Measurements from ENCODE around the gene HECTD1. TPM values are rescaled to one million over a fixed set of nuclear protein-coding genes. Genes with fewer than 3 reads are reported as not detected.
"Not testable (repeated sequence)": the region's sequence is repeated elsewhere in the genome, so short reads cannot be mapped to it uniquely, and the experiment has no call there.

The HECTD1 gene
- total and polyA plus RNA-seq, 4 donors = 118 to 309 (median 156) TPM

GRCh38 chr14:31188744-31189143 is 18.8 kb downstream of the HECTD1 start:
- Histone ChIP-seq H3K36me3 (ENCODE audit: control insufficient read depth, insufficient read depth, low read length) (peaks cover 22% of the 10 kb centered on the region), H3K27ac (ENCODE audit: low read depth, low read length) (no peak overlapping the region), H3K9me3 (ENCODE audit: control insufficient read depth, insufficient read depth, low read length) (no peaks in the 10 kb centered on the region), H3K4me3 (ENCODE audit: low read depth, low read length) (no peak overlapping the region), H3K4me1 (ENCODE audit: control insufficient read depth, insufficient read depth, low read length) (no peaks in the 10 kb centered on the region), H3K27me3 (ENCODE audit: control insufficient read depth, insufficient read depth, low read length) (no peaks in the 10 kb centered on the region)
- WGBS (ENCODE audit: insufficient coverage) = 100% methylated on average over 1 of the region's 1 CpG
- DNase-seq (ENCODE audit: low read depth in 4 of 6, low spot score in 6 of 6) = no peak

- 100% methylated on average over 1 of the region's 6 CpGs for WGBS (ENCODE audit: insufficient coverage)
- H3K36me3 ChIP-seq (ENCODE audit: control insufficient read depth, insufficient read depth, low read length); H3K27ac ChIP-seq (ENCODE audit: low read depth, low read length); H3K4me1 ChIP-seq (ENCODE audit: control insufficient read depth, insufficient read depth, low read length); H3K4me3 ChIP-seq (ENCODE audit: low read depth, low read length); H3K9me3 ChIP-seq (ENCODE audit: control insufficient read depth, insufficient read depth, low read length); H3K27me3 ChIP-seq (ENCODE audit: control insufficient read depth, insufficient read depth, low read length); DNase-seq (ENCODE audit: low read depth in 4 of 6, low spot score in 6 of 6): not testable (repeated sequence)
Measured at GRCh38 chr14:31182016-31182415, 25.6 kb downstream of the HECTD1 start.

DNA sequence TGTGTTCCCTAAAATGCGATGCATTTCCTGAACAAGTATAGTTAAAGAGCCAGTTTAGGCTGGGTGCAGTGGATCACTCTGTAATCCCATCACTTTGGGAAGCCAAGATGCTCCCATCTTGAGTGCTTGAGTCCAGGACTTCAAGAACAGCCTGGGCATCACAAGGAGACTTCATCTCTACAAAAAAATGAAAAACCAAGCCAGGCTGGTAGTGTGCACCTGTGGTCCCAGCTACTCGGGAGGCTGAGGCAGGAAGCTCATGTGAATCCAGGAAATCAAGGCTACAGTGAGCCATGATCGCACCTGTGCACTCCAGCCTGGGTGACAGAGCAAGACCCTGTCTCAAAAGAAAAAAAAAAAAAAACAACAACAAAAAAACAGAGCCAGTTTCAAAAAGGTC is 26.3 kb downstream of the HECTD1 start:
- Histone ChIP-seq H3K27me3 (ENCODE audit: control insufficient read depth, insufficient read depth, low read length) (no peaks in the 10 kb centered on the region), H3K4me1 (ENCODE audit: control insufficient read depth, insufficient read depth, low read length) (no peaks in the 10 kb centered on the region), H3K27ac (ENCODE audit: low read depth, low read length) (no peak overlapping the region), H3K4me3 (ENCODE audit: low read depth, low read length) (no peak overlapping the region), H3K9me3 (ENCODE audit: control insufficient read depth, insufficient read depth, low read length) (no peaks in the 10 kb centered on the region), H3K36me3 (ENCODE audit: control insufficient read depth, insufficient read depth, low read length) (peaks cover 13% of the 10 kb centered on the region)
- DNase-seq (ENCODE audit: low read depth in 4 of 6, low spot score in 6 of 6) = no peak
- 83% methylated on average over 1 of the region's 3 CpGs for WGBS (ENCODE audit: insufficient coverage)

- H3K27me3 ChIP-seq (ENCODE audit: control insufficient read depth, insufficient read depth, low read length) = no peaks in the 10 kb centered on the region
- DNase-seq (ENCODE audit: low read depth in 4 of 6, low spot score in 6 of 6) = no peak
- no peak overlapping the region for H3K4me3 ChIP-seq (ENCODE audit: low read depth, low read length)
- WGBS (ENCODE audit: insufficient coverage) = 100% methylated on average over 1 of the region's 3 CpGs
- no peaks in the 10 kb centered on the region for H3K9me3 ChIP-seq (ENCODE audit: control insufficient read depth, insufficient read depth, low read length)
- H3K4me1 ChIP-seq (ENCODE audit: control insufficient read depth, insufficient read depth, low read length) = no peaks in the 10 kb centered on the region
- H3K27ac ChIP-seq (ENCODE audit: low read depth, low read length) = no peak overlapping the region
- H3K36me3 ChIP-seq (ENCODE audit: control insufficient read depth, insufficient read depth, low read length) = peaks cover 14% of the 10 kb centered on the region
Measured at GRCh38 chr14:31180299-31181051, 27.1 kb downstream of the HECTD1 start.

- Histone ChIP-seq H3K4me3 (ENCODE audit: low read depth, low read length) (no peak overlapping the region), H3K27ac (ENCODE audit: low read depth, low read length) (no peak overlapping the region), H3K27me3 (ENCODE audit: control insufficient read depth, insufficient read depth, low read length) (no peaks in the 10 kb centered on the region), H3K36me3 (ENCODE audit: control insufficient read depth, insufficient read depth, low read length) (peaks cover 26% of the 10 kb centered on the region), H3K9me3 (ENCODE audit: control insufficient read depth, insufficient read depth, low read length) (no peaks in the 10 kb centered on the region), H3K4me1 (ENCODE audit: control insufficient read depth, insufficient read depth, low read length) (no peaks in the 10 kb centered on the region)
- DNase-seq (ENCODE audit: low read depth in 4 of 6, low spot score in 6 of 6) = peak in 1 of 6 donors; percentile 42
- no CpG with 5 or more reads among the region's 4 CpGs for WGBS (ENCODE audit: insufficient coverage)
Measured at GRCh38 chr14:31174433-31174832, 33.2 kb downstream of the HECTD1 start.

GRCh38 chr14:31173120-31173837 is 34.3 kb downstream of the HECTD1 start:
- no peaks in the 10 kb centered on the region for H3K27me3 ChIP-seq (ENCODE audit: control insufficient read depth, insufficient read depth, low read length)
- H3K27ac ChIP-seq (ENCODE audit: low read depth, low read length) = no peak overlapping the region
- peaks cover 30% of the 10 kb centered on the region for H3K36me3 ChIP-seq (ENCODE audit: control insufficient read depth, insufficient read depth, low read length)
- no peak overlapping the region for H3K4me3 ChIP-seq (ENCODE audit: low read depth, low read length)
- H3K9me3 ChIP-seq (ENCODE audit: control insufficient read depth, insufficient read depth, low read length) = no peaks in the 10 kb centered on the region
- peak in 1 of 6 donors; percentile 12 for DNase-seq (ENCODE audit: low read depth in 4 of 6, low spot score in 6 of 6)
- H3K4me1 ChIP-seq (ENCODE audit: control insufficient read depth, insufficient read depth, low read length) = no peaks in the 10 kb centered on the region
- 89% methylated on average over 11 of the region's 15 CpGs for WGBS (ENCODE audit: insufficient coverage)

DNA sequence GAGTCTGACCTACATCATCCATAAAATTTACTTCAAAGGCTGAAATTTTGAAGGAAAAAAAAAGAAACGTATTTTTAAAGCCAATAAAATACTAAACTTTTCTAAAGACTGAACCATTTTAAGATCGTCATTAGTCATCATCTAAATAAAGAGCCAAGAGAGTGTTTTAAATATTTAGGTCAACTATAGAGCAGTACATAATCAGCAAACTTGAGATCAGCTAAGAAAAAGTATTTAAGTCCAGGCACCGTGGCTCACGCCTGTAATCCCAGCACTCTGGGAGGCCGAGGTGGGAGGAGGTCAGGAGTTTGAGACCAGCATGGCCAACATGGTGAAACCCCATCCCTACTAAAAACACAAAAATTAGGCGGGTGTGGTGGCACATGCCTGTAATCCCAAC is 35.5 kb downstream of the HECTD1 start:
- Histone ChIP-seq H3K36me3 (ENCODE audit: control insufficient read depth, insufficient read depth, low read length) (peaks cover 30% of the 10 kb centered on the region), H3K9me3 (ENCODE audit: control insufficient read depth, insufficient read depth, low read length) (no peaks in the 10 kb centered on the region), H3K27me3 (ENCODE audit: control insufficient read depth, insufficient read depth, low read length) (no peaks in the 10 kb centered on the region), H3K27ac (ENCODE audit: low read depth, low read length) (no peak overlapping the region), H3K4me3 (ENCODE audit: low read depth, low read length) (no peak overlapping the region), H3K4me1 (ENCODE audit: control insufficient read depth, insufficient read depth, low read length) (no peaks in the 10 kb centered on the region)
- no peak for DNase-seq (ENCODE audit: low read depth in 4 of 6, low spot score in 6 of 6)
- 100% methylated on average over 1 of the region's 6 CpGs for WGBS (ENCODE audit: insufficient coverage)

DNA sequence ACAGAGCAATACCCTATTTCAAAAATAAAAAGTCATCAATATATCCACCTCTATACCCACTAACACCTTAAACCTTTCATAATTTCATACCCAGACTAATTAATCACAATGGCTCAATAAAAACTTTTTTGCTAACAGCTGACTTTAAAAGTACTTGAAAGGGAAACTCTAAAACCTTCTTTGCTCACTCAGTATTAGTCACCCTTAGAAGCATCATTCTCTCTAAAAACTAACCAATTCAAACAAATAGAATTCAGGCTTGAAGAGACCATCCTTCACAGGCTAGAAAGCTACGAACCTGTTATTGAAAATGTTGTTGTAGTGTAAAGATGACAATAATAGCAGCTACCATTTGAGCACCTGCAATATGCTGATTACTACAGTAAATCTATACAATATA is 37.2 kb downstream of the HECTD1 start:
- Histone ChIP-seq H3K4me1 (ENCODE audit: control insufficient read depth, insufficient read depth, low read length) (no peaks in the 10 kb centered on the region), H3K27ac (ENCODE audit: low read depth, low read length) (no peak overlapping the region), H3K36me3 (ENCODE audit: control insufficient read depth, insufficient read depth, low read length) (peaks cover 36% of the 10 kb centered on the region), H3K9me3 (ENCODE audit: control insufficient read depth, insufficient read depth, low read length) (no peaks in the 10 kb centered on the region), H3K4me3 (ENCODE audit: low read depth, low read length) (no peak overlapping the region), H3K27me3 (ENCODE audit: control insufficient read depth, insufficient read depth, low read length) (no peaks in the 10 kb centered on the region)
- DNase-seq (ENCODE audit: low read depth in 4 of 6, low spot score in 6 of 6) = no peak
- no CpG with 5 or more reads among the region's 1 CpG for WGBS (ENCODE audit: insufficient coverage)

DNA sequence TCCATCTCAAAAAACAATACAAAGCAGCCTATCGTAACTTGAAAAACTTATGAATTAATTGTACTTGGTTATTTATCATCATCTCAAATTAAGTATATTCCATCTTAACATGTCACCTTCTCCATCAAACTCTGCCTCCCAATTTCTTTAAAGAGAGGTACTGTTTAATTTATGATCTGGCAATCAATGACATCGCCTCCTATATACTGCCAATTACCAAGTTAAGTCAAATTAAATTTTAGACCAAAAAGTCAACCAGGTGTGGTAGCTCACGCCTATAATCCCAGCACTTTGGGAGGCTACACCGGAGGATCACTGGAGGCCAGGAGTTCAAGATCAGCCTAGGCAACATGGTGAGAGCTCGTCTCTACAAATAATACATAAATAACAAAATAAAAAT is 37.7 kb downstream of the HECTD1 start:
- Histone ChIP-seq H3K9me3 (ENCODE audit: control insufficient read depth, insufficient read depth, low read length) (no peaks in the 10 kb centered on the region), H3K27ac (ENCODE audit: low read depth, low read length) (no peak overlapping the region), H3K4me1 (ENCODE audit: control insufficient read depth, insufficient read depth, low read length) (no peaks in the 10 kb centered on the region), H3K4me3 (ENCODE audit: low read depth, low read length) (no peak overlapping the region), H3K36me3 (ENCODE audit: control insufficient read depth, insufficient read depth, low read length) (peaks cover 32% of the 10 kb centered on the region), H3K27me3 (ENCODE audit: control insufficient read depth, insufficient read depth, low read length) (no peaks in the 10 kb centered on the region)
- no peak for DNase-seq (ENCODE audit: low read depth in 4 of 6, low spot score in 6 of 6)
- no CpG with 5 or more reads among the region's 5 CpGs for WGBS (ENCODE audit: insufficient coverage)

DNA sequence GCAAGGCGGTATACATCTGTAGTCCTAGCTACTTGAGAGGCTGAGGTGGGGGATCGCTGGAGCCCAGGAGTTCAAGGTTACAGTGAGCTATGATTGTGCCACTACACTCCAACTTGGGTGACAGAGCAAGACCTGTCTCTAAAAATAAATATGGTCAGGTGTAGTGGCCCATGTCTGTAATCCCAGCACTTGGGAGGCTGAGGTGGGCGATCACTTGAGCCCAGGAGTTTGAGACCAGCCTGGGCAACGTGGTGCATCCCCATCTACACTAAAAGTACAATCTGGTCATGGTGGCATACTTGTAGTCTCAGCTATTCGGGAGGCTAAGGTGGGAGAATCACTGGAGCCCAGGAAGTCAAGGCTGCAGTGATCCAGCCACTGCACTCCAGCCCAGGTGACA is 40.6 kb downstream of the HECTD1 start:
- Histone ChIP-seq H3K36me3 (ENCODE audit: control insufficient read depth, insufficient read depth, low read length) (peaks cover 36% of the 10 kb centered on the region), H3K4me1 (ENCODE audit: control insufficient read depth, insufficient read depth, low read length) (no peaks in the 10 kb centered on the region), H3K4me3 (ENCODE audit: low read depth, low read length) (no peak overlapping the region), H3K27me3 (ENCODE audit: control insufficient read depth, insufficient read depth, low read length) (no peaks in the 10 kb centered on the region), H3K27ac (ENCODE audit: low read depth, low read length) (no peak overlapping the region), H3K9me3 (ENCODE audit: control insufficient read depth, insufficient read depth, low read length) (no peaks in the 10 kb centered on the region)
- 100% methylated on average over 4 of the region's 5 CpGs for WGBS (ENCODE audit: insufficient coverage)
- DNase-seq (ENCODE audit: low read depth in 4 of 6, low spot score in 6 of 6) = no peak
